Peyer's patch (tissue), 4 donors: ENCODE measurements around the gene C11orf68.

Experiments
- CTCF ChIP-seq, 6 experiments: fragments of 450-650 bp in 4 of 6; fragments of 200-600 bp in 2 of 6; sonication (generic) in 1 of 6; IDR thresholded peaks; one replicate each; pipeline ENCODE4 v1.5.1; 2017 to 2019; ENCODE audit warnings: antibody characterized with exemption in 6 of 6, mild to moderate bottlenecking in 3 of 6, moderate library complexity in 1 of 6
- POLR2A ChIP-seq, 2 donors: fragments of 450-650 bp; IDR thresholded peaks; one replicate each; pipeline ENCODE4 v1.5.1; 2017; ENCODE audit warnings: antibody characterized with exemption in 2 of 2, mild to moderate bottlenecking in 2 of 2, moderate library complexity in 2 of 2

GRCh38 chr11:65945430-65945911 lies 26.6 kb upstream of the C11orf68 start, which contains the start of gene TSGA10IP:
- TF ChIP-seq CTCF (IDR thresholded peaks at IDR 0.05) (no peak), POLR2A (IDR thresholded peaks at IDR 0.05) (no peak)
